Measurements from ENCODE around the gene LLPH. TPM values are rescaled to one million over a fixed set of nuclear protein-coding genes. Genes with fewer than 3 reads are reported as not detected.

The LLPH gene
- total RNA-seq, 2 experiments from 2014 or later = 33.6 to 34.1 TPM

DNA sequence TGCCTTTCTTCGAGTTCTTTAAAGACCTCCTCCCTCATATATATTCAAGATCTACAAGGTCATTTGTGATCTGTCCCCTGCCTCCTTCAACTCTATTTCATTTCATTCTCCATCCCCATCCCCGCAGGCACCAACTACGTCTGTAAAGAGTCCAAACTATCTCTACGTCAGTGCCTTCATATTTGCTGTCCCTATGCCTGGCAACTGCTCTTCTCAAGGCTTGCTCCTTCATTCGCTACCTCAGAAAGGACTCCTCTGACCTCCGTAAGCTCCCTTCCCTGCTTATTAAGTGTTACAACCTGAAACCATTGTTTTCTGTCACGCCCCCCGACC, 650 bp downstream of the LLPH start:
- POLR2A ChIA-PET = interaction anchor here (1.2 to 2.7 kb wide), 4 partner anchors 11 to 43 kb away, joined by 4 to 24 read pairs (median 5); partner anchors contain the start of gene TMBIM4
- ATAC-seq (no peak), DNase-seq (no peak)
- Mint-ChIP-seq H3K4me1 (ENCODE audit: low read depth) (peaks cover 49% of the 10 kb centered on the region), H3K27ac (peak overlapping the region; percentile 97), H3K36me3 (ENCODE audit: low read depth) (peaks cover 50% of the 10 kb centered on the region), H3K27me3 (no peaks in the 10 kb centered on the region), H3K4me3 (peak overlapping the region; percentile 97), H3K9me3 (no peaks in the 10 kb centered on the region)
- CTCF ChIA-PET = interaction anchor here (1.3 to 2.7 kb wide), 3 partner anchors 10 to 279 kb away, joined by 7 to 9 read pairs (median 8); no protein-coding TSS in a partner anchor
- intact Hi-C loops (cut with micrococcal nuclease) = loop anchor here (2.0 kb wide), 1 partner anchor 39 kb away; the partner anchor contains the start of gene TMBIM4
- TF ChIP-seq, protein P1, sequence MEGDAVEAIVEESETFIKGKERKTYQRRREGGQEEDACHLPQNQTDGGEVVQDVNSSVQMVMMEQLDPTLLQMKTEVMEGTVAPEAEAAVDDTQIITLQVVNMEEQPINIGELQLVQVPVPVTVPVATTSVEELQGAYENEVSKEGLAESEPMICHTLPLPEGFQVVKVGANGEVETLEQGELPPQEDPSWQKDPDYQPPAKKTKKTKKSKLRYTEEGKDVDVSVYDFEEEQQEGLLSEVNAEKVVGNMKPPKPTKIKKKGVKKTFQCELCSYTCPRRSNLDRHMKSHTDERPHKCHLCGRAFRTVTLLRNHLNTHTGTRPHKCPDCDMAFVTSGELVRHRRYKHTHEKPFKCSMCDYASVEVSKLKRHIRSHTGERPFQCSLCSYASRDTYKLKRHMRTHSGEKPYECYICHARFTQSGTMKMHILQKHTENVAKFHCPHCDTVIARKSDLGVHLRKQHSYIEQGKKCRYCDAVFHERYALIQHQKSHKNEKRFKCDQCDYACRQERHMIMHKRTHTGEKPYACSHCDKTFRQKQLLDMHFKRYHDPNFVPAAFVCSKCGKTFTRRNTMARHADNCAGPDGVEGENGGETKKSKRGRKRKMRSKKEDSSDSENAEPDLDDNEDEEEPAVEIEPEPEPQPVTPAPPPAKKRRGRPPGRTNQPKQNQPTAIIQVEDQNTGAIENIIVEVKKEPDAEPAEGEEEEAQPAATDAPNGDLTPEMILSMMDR (IDR thresholded peaks at IDR 0.05) = no peak

DNA sequence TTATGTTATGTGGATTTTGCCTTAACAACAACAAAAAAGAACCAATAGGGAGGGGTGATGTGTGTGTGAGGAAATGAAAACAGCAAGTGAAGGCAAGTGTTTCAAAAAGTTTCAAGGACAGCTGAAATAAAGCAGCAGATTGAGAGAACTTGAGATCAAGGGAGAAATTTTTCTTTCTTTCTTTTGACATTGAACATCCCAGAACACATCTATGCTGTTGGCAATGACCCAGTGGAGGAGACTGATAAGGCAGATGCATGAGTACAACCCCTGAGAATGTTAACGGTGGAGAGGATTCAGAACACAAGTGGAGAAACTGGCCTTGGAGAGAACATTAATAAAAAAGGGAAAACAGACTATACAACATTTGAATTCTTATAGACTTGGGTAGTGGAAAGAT, 2.9 kb downstream of the LLPH start:
- DNase-seq = no peak
- intact Hi-C loops (cut with micrococcal nuclease) = no loop called here
- Mint-ChIP-seq H3K9me3 (no peaks in the 10 kb centered on the region), H3K36me3 (ENCODE audit: low read depth) (peaks cover 58% of the 10 kb centered on the region), H3K27me3 (no peaks in the 10 kb centered on the region), H3K4me3 (no peak overlapping the region), H3K4me1 (ENCODE audit: low read depth) (peaks cover 50% of the 10 kb centered on the region), H3K27ac (peak overlapping the region; percentile 22)
- POLR2A ChIA-PET = no interaction called here
- ATAC-seq = no peak
- CTCF ChIA-PET = no interaction called here
- TF ChIP-seq, protein P1 (IDR thresholded peaks at IDR 0.05) = no peak

DNA sequence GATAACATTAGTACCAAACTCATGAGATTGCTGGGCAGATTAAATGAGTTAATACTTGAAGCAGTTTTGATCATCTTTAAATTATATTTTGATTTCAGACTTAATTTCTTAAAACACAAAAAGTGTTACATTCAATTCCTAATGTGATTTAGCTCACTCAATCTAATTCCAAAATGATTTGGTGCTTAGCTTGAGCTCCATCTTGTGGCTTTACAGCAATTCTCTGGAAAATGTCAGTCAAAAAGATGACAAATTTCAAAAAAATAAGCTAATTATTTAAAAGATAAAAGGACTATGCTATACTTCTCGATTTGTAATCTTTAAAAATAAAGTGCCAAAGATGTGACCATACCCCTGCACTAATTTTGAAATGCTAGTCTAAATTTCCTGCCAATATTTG, 10.1 kb downstream of the LLPH start:
- intact Hi-C loops (cut with micrococcal nuclease) = no loop called here
- TF ChIP-seq, protein P1 (IDR thresholded peaks at IDR 0.05) = no peak
- no peak overlapping the region for H3K4me3 Mint-ChIP-seq
- H3K4me1 Mint-ChIP-seq (ENCODE audit: low read depth) = peaks cover 20% of the 10 kb centered on the region
- H3K36me3 Mint-ChIP-seq (ENCODE audit: low read depth) = peaks cover 40% of the 10 kb centered on the region
- H3K27ac Mint-ChIP-seq = no peak overlapping the region
- no peak for ATAC-seq
- ChIA-PET CTCF (interaction anchor here (0.6 to 2.3 kb wide), 4 partner anchors 10 to 564 kb away, joined by 3 to 9 read pairs (median 6); partner anchors contain the start of gene LLPH), POLR2A (interaction anchor here (1.0 kb wide), 1 partner anchor 48 kb away, joined by 3 read pairs; no protein-coding TSS in a partner anchor)
- DNase-seq = no peak
- H3K9me3 Mint-ChIP-seq = no peaks in the 10 kb centered on the region
- H3K27me3 Mint-ChIP-seq = no peaks in the 10 kb centered on the region

DNA sequence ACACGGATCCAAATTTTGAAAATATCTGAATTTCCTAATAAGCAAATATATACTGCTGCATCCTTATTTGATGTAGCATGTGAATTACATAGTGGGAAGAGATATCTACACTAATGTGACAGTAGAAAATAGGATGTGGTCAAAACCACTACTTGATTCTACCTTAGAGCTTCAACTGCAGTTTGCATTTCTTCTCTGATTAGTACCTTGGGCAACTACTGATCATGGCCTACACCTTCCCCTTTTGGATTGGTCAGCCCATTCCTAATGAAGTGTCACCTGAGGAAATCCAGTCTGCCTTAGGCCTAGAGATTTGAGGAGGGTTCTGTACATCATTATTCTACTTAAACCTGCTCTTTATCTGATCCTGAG, 10.7 kb downstream of the LLPH start:
- H3K4me1 Mint-ChIP-seq (ENCODE audit: low read depth) = peaks cover 16% of the 10 kb centered on the region
- POLR2A ChIA-PET = interaction anchor here (1.2 to 1.9 kb wide), 2 partner anchors 10 to 281 kb away, joined by 3 to 5 read pairs; partner anchors contain the start of gene LLPH
- CTCF ChIA-PET = interaction anchor here (1.6 to 2.3 kb wide), 2 partner anchors 11 to 13 kb away, joined by 7 to 9 read pairs; partner anchors contain the start of gene LLPH
- no peaks in the 10 kb centered on the region for H3K27me3 Mint-ChIP-seq
- intact Hi-C loops (cut with micrococcal nuclease) = no loop called here
- H3K9me3 Mint-ChIP-seq = no peaks in the 10 kb centered on the region
- H3K36me3 Mint-ChIP-seq (ENCODE audit: low read depth) = peaks cover 33% of the 10 kb centered on the region
- no peak overlapping the region for H3K4me3 Mint-ChIP-seq
- TF ChIP-seq, protein P1 (IDR thresholded peaks at IDR 0.05) = no peak
- no peak for ATAC-seq
- DNase-seq = no peak
- H3K27ac Mint-ChIP-seq = no peak overlapping the region

DNA sequence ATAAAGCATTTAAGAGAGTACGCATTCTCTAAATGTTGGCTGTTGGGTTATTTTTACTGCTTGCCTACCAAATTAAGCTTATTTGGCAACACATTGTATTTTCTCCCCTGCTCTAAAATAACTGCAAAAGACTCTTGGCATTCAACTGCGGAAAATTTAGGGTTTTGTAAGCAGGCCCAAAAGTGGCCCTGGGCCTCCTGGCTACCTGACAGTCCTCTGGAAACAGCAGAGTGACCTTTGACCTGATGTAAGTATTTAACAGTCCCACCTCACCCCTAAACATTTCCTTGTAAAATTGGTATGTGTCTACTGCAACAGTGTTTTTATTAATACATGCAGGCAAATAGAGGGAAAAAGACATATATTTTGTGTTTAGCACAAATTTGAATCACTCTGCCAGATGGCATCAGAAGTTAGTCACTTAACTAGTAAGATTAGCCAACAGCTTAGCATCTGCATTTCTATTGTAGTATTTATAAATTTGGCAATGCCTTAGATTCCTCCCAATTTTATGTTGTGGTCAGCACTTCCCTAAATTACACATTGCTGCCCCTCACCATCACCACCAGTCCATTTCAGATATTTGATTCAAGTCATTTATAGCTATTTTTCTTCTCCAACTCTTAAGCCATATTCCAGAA, 11.2 kb downstream of the LLPH start:
- Mint-ChIP-seq H3K27me3 (no peaks in the 10 kb centered on the region), H3K4me3 (no peak overlapping the region), H3K4me1 (ENCODE audit: low read depth) (peaks cover 16% of the 10 kb centered on the region), H3K9me3 (no peaks in the 10 kb centered on the region), H3K36me3 (ENCODE audit: low read depth) (peaks cover 28% of the 10 kb centered on the region), H3K27ac (no peak overlapping the region)
- ATAC-seq (no peak), DNase-seq (no peak)
- ChIA-PET CTCF (interaction anchor here (1.6 to 2.3 kb wide), 2 partner anchors 11 to 12 kb away, joined by 7 to 9 read pairs; partner anchors contain the start of gene LLPH), POLR2A (interaction anchor here (1.2 to 1.9 kb wide), 2 partner anchors 11 to 281 kb away, joined by 3 to 5 read pairs; partner anchors contain the start of gene LLPH)
- intact Hi-C loops (cut with micrococcal nuclease) = no loop called here
- TF ChIP-seq, protein P1 (IDR thresholded peaks at IDR 0.05) = no peak
